GM18519 (cell line): Measurements from ENCODE around the gene RERGL.
"Not testable (repeated sequence)": the region's sequence is repeated elsewhere in the genome, so short reads cannot be mapped to it uniquely, and the experiment has no call there.

Experiments used
- ATAC-seq: cut with Tn5 transposase; IDR thresholded peaks from one replicate; pipeline ENCODE4 v1.9.1; 2021; ENCODE audit warnings: mild to moderate bottlenecking, moderate library complexity; ENCODE audit not compliant: unreplicated experiment, low FRiP score

The RERGL gene

DNA sequence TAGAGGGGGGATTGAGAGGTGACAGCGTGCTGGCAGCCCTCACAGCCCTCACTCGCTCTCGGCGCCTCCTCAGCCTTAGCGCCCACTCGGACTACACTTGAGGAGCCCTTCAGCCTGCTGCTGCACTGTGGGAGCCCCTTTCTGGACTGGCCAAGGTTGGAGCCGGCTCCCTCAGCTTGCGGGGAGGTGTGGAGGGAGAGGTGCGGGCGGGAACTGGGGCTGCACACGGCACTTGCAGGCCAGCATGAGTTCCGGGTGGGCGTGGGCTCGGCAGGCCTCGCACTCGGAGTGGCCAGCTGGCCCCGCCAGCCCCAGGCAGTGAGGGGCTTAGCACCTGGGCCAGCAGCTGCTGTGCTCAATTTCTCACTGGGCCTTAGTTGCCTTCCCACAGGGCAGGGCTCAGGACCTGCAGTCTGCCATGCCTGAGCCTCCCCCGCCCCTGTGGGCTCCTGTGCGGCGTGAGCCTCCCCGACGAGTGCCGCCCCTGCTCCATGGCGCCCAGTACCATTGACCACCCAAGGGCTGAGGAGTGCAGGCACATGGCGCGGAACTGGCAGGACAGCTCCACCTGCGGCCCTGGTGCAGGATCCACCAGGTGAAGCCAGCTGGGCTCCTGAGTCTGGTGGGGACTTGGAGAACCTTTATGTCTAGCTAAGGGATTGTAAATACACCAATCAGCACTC, 49.8 kb downstream of the RERGL start:
- ATAC-seq, result not testable (repeated sequence)
